RPMI8226 (cell line): ENCODE measurements around the gene ANXA6.
A peak's percentile ranks its signal among the peaks of the same experiment; 100 is the strongest.

Experiments used
- DNase-seq: peaks from one replicate; pipeline ENCODE4 v3.0.0-alpha.2; 2015

ANXA6 gene

DNA sequence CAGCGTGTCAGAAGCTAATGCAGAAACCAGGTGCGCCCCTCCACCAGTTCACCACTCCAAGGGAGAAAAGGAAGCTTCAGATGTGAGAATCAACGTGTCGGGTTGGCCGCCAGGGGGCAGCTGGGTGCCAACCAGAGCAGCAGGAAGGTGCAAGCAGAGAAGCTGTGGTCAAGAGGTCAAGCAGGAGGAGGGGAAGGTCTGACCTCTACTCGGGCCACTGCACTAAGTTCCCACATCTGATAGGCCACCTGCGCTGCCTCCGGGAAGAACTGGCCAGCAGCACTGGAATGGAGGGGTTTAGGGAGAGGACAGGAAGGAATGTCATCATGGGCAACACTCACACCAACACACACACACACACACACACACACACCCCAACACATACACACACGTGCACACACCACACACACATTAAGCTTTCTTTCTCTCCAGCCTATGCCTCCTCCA is 31.4 kb downstream of the ANXA6 start:
- peak; percentile 60 for DNase-seq

DNA sequence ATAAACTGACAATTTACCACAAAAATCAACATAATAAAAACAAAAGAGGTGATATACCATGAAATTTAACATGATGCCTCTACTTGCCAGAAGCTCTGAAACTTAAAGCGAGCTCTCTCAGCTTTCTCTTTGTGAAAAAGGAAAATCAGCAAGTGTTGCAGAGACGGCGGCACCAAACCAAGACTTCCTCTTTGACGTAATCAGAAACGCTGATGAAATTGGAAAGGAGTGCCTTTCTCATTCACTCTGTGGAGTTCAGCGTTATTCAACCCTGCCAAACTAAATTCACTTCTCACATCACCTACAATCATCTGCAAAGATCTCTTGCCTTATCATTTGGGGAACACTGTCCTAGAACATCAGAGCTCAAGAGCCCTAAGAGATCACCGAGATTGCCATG is 32.2 kb downstream of the ANXA6 start:
- DNase-seq = no peak

- peak; percentile 29 for DNase-seq
Observed at GRCh38 chr5:151123897-151124751, 33.5 kb downstream of the ANXA6 start.

- no peak for DNase-seq
Observed at GRCh38 chr5:151122828-151123227, 34.8 kb downstream of the ANXA6 start.

DNA sequence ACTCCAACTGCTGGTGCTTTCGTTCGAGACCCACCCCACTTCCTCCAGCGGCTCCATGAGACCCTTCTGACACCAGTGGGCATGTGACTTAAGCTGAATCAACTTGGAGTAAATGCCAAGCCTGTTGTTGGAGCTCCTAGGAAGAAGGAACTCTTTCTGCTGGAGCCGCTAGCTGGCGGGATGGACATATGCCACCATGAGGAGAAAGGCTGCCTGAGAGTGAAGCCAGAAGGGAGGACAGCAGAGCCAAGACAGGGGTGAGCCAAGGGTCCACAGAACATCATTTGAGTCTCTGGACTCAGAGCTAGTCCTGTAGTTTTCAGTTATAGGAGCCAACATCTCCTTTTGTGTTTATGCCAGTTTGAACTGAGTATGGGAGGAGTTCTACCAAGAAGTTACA is 35.9 kb downstream of the ANXA6 start:
- DNase-seq = no peak

DNA sequence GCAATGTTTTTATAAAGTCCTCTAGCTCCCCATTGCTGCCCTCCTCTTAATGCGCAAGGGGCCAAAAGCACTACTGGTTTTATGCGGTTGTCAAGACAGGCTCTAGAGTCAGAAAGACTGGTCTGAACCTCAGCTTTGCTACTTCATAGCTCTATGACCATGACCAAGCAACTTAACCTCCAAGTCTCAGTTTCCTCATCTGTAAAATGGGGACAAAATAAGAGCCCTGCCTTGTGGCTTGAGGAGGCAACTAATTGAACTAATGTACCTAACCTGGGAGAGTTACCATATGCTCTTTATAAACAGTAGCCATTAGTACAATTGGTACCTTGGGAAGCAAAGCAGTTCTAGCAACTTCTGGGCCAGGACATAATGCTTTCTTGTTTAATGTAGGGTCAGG is 36.5 kb downstream of the ANXA6 start:
- no peak for DNase-seq

- DNase-seq = no peak
Observed at GRCh38 chr5:151118913-151119575, 38.5 kb downstream of the ANXA6 start.

DNA sequence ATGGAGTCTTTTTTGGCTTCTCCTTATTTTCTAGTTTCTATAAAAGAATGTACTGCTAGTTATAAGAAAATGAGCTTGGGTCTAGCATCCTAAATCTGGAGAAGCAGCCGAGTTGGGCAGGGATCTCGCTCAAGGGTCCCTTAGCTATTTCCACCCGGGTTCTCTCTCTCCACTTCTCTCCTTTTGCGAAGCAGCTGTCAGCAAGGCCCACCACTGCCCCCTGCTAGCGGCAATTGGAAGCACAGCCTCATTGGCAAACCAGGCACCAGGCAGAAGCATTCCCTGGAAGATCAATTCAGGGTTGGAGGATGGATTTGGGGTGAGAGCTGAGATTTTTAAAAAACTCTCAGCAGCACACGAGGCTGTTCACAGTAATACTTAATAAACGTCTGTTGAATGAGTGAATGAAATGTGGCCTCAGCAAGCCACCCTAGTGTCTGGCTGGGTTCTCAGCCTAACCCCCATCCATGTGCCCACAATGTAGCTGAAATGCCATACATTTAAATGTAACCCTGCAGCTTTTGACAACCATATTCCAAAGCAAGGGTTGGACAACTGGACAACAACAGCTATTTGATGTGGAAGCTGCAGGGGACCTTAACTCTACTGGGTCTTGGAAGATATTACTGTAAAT is 42.2 kb downstream of the ANXA6 start:
- peak; percentile 59 for DNase-seq

GRCh38 chr5:151113651-151114050 is 43.9 kb downstream of the ANXA6 start:
- no peak for DNase-seq

- no peak for DNase-seq
Observed at GRCh38 chr5:151110992-151111391, 46.6 kb downstream of the ANXA6 start.

DNA sequence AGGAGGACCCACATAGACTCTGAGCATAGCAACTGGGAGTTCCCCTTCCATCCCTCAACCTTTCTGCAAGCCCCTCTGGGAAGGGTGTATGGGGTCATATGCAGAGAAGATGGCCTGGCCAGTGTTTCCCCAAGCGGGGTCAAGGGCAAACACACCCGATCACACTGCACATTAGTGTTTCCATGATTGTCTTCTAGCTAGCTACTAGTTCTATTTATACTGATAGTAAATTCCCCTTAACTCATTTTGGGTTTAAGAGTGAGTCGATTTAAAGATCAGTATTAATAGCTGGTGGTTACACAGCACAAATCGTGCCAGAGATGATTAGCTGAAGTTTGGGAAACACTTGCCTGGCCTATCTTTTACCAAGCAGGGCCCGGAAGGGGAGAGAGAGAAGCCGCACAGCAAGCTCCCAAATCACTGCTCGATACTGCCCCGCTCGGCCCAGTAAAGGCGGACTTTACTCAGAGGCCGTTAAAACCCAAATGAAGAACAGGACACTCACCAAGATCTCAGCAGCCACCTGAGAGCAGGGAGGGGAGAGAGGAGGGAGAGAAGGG is 47.4 kb downstream of the ANXA6 start:
- no peak for DNase-seq

- no peak for DNase-seq
Observed at GRCh38 chr5:151108566-151108965, 49.0 kb downstream of the ANXA6 start.

GRCh38 chr5:151107738-151108520 is 49.6 kb downstream of the ANXA6 start:
- DNase-seq = no peak

- no peak for DNase-seq
Observed at GRCh38 chr5:151107084-151107483, 50.5 kb downstream of the ANXA6 start.

- no peak for DNase-seq
Observed at GRCh38 chr5:151106509-151106908, 51.1 kb downstream of the ANXA6 start.

DNA sequence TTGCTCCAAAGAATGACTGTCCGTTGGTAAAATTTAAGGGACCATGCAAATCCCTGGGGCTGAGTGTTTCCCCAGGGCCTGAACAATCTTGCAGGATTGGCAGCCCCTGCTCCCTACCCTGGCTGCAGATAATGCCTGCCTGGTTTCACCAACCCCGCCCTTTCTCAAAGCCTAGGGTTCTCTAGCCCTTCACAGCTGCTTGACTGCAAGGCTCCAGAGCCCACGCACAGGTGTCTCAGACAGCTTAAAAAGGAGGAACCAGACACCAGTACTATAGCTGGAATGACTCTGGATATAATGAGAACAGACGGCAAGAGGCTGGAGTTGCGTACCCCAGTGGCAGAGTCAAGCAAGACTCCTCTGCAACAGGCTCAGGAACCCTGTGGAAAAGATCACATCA is 51.5 kb downstream of the ANXA6 start:
- no peak for DNase-seq

GRCh38 chr5:151105561-151105960 is 52.0 kb downstream of the ANXA6 start:
- DNase-seq = no peak

GRCh38 chr5:151104795-151105194 is 52.8 kb downstream of the ANXA6 start:
- no peak for DNase-seq

- no peak for DNase-seq
Observed at GRCh38 chr5:151101746-151102145, 55.8 kb downstream of the ANXA6 start.

- no peak for DNase-seq
Observed at GRCh38 chr5:151101151-151101550, 56.4 kb downstream of the ANXA6 start.

DNA sequence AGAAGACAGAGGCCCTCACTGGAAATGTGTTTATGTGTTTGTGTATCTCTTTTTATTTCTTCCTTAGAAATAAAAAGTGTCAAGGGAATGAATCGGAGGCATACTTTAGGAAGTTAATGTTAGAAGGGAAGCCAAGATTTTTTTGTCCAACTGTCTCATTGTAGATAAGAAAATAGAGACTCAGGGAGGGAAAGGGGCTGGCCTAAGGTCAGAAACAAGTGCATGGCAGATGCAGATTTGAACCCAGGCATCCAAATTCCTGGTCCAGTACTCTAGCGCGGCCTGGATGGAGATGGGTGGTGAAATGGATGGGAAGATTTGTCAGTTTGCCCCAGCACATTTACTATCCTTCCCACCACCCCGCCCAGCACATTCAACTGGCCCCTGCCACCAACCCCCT is 56.9 kb downstream of the ANXA6 start:
- DNase-seq = no peak

- no peak for DNase-seq
Observed at GRCh38 chr5:151098768-151099121, 58.8 kb downstream of the ANXA6 start.
